GM18517 (cell line): ENCODE data around the gene CREG1.

Source experiments
- ATAC-seq: cut with Tn5 transposase; IDR thresholded peaks from one replicate; pipeline ENCODE4 v1.9.1; 2021; ENCODE audit warnings: mild to moderate bottlenecking, moderate library complexity; ENCODE audit not compliant: unreplicated experiment

The CREG1 gene

DNA sequence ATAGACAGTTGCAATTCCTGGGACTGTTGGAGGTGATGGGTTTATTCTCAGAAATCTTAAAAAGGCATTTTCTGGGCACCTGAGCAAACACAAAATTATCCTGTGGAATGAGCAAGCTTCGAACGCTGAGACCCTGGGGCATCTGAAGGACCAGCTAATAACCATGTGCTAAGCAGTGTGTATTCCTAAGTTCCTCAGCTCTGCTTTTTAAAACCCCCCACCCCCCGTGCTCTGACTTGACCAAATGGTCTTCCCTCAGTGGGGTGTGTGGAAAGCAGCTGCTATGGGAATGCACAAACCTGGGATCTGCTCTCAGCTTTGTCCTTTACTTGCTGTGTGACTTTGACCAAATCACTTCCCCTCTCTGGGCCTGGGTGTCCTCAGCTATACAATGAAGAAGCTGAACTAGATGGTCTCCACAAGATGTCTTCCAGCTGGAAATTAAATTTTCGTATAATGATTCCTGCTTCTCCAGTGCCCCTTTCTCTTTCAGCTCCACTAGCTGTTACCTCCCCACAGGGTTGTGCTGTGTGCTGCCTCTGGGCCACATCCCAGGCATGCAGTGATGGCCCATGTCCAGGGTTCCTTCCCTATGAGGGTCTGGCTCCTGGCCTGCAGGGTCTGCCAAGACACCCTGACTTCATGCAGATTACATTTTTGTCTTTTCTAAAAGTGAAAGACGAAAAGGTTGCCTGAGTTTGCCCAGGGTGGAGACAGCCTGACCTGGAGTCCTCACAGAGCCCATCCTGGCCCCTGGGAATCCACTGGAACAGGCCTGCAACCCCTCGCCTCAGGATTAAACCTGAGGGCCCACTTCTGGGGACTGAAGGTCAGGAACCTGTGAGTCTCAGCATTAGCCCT lies 20.4 kb downstream of the CREG1 start:
- no peak for ATAC-seq

DNA sequence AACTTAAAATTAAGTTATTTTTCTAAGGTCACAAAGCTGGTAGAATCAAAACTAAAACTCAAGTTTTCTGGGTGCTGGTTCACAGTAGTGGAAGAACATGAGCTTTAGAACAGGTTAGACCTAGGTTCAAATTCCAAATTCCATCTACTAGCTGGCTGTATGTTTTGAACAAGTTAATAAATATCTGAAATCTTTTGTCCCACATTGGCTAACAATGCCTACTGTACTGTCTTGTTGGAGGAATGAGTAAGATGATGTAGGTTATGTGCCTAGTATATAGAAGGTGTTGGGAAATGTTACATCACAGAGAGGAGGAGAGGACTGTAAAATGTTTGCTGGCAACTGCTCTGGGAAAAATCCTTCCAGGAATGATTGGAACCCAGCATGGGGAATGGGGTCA lies 21.2 kb downstream of the CREG1 start:
- ATAC-seq: no peak

DNA sequence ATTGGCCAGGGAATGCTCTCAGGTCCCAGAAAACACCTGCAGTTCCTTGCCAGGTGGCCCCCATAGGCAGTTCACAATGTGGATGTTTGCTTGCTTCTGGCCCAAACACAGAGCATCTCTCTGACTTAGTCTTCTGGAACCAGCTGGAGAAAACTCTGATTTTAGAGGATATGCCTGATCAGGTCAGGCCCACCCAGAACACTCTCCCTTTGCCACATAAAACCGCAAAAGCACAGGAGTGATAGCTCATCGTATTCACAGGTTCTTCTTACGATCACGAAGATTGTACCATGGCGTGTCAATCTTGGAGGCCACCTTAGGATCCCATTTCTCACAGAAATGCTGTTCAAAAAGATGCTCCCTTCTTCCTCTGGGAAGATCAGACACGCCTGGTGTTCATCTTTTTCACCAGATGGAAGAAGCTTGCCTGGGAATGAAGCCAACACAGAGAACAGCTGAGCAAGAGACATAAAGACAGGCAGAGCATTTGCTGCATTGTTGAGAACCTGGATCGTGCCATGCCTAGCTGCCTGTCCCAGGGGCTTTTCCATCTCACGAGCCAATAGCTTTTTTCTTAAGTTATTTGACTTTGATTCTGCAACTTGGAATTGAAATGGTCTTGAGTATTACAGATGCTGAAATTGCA lies 23.6 kb downstream of the CREG1 start:
- ATAC-seq: no peak

DNA sequence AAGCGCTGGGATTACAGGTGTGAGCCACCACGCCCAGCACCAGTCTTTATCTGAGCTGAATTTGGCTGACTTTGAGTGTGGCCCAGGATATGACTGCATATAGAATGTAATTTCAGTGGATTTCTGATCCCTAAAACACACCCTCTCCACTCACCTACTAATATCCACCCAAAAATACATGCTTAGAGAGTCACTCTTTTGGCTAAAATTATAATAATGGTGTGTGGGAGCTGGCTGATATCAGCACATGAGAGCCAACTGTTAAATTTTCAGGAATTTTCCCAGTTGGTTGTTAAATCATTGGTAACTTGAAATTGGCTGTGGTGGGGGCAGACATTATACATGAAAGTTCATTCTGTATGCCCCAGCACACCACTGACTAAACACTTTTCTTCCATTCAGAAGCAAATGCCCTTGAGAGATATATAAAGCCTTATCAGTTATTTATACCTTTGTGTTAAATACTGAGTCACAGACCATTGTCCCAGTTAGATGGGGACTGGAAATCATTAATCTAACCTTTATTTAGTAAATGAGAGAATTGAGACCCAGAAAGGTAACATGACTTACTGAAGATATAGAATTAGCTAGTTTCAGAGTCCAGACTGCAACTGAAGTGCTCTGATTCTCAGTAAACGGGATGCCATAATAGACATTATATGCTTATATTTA lies 25.4 kb downstream of the CREG1 start:
- no peak for ATAC-seq

DNA sequence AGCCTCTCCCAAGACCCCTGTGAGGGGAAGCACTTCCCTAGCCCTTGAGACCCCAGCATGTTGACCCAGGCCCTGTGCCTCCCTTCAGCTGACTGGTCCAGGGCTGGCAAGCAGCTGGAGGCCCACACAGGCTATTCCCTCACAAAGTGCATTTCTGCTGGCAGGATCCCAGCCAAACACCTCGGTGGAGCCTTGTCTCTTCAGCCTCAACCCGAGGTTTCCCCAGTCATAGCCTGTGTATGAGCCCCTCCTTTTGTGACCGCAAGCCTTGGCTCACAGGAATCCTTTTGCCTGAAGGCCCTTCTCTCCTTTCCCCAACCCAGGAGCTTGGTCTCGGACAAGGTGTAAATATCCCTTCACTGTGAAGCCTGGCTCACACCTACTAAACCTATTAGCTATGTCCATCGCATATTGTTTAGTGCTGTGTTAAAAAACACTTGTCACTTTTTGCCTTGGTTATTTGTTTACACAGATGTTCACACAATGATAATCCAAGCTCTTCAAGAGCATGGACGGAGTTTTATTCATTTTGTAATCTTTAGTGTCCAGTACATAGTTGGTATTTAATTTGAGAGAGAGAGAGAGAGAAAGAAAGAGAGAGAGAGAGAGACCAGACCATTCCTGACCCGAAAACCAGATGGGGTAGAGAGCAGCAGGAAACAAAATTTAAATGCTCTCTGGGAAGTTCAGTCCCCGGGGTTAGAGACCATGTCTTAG lies 26.7 kb downstream of the CREG1 start:
- no peak for ATAC-seq

GRCh38 chr1:167524651-167525050 lies 28.9 kb downstream of the CREG1 start:
- no peak for ATAC-seq

DNA sequence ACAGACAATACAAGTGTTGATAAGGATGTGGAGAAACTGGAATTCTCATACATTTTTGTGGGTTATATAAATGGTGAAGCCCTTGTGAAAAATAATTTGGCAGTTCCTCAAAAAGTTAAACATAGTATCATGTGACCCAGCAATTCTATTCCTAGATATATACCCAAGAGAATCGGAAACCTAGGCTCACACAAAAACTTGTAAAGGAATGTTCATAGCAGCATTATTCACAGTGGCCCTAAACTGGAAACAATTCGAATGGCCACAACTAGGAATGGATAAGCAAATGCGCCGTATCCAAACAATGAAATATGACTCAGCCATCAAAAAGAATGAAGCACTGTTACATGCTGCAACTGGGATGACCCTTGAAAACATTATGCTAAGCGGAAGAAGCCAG lies 31.3 kb downstream of the CREG1 start:
- no peak for ATAC-seq

DNA sequence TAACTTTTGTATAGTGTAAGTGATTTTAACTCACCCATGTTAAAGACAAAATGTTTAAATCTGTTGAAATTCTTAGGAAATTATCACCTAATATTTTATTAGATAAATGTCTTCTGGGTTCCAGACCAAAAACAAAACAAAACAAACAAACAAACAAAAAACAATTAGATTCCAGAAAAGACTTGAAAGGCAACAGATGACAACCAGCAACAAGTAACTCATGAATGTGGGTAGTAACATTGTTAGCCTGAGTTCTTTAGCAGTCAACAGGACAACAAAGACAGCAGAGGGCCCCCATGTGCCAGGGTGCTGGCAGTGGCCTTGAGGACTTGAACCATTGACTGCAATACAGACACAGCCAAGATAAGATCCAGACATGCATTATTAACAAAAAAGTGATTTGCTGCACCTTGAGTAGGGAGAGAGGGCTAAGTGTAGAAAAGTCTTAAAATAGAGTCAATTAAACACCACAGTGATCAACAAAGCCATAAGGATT lies 32.8 kb downstream of the CREG1 start:
- no peak for ATAC-seq

DNA sequence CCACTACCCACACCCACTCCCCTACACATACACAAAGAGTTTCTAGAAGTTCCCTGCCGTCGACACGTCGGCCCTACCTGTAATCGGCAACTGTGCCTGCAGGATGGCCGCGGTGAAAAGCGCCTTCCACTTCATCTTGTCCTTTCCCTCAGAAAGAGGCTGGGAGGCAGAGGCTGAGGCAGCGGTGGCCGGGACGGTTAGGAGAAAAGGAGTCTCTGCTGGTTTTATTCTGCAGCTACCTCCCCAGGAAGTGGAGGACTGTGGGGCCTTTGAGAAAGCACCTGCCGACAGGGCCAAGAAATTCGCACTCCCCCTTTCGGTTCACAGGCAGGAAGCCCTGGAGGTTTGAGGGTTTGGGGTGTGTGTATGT lies 35.2 kb downstream of the CREG1 start, which contains the start of gene CD247:
TSS of gene CD247 (minus strand) at position 199 of the 370 bp plus-strand sequence. CDS start at position 135, 64 bp downstream.
- no peak for ATAC-seq

GRCh38 chr1:167517535-167518330 lies 35.8 kb downstream of the CREG1 start:
- no peak for ATAC-seq

GRCh38 chr1:167516404-167517388 lies 36.9 kb downstream of the CREG1 start:
- ATAC-seq: no peak

DNA sequence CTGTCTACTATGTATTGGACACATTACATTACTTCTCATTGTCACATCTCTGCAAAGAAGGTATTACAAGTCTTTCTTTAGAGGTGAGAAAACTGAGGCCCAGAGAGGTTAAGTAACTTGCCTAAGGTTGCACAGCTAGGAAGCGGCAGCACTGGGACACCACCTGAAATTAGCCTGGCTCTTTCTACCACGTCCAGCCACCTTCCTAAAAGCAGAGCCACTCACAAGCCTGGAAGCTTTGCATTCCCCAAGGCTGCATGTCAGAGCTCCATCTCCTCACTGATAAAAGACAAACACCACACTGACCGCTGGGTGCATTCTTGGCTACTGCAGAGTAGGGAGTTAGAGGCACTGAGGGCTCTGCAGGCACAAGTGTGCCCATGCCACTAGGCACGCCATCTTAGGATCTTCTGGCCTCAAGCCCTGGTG lies 37.7 kb downstream of the CREG1 start:
- no peak for ATAC-seq

- ATAC-seq: no peak
These were observed 38.1 kb downstream of the CREG1 start for GRCh38 chr1:167515461-167515860.

GRCh38 chr1:167514288-167514687 lies 39.3 kb downstream of the CREG1 start:
- ATAC-seq: no peak

- ATAC-seq: no peak
These were observed 41.4 kb downstream of the CREG1 start for GRCh38 chr1:167512046-167512654.

GRCh38 chr1:167511374-167511986 lies 42.1 kb downstream of the CREG1 start:
- ATAC-seq: no peak

DNA sequence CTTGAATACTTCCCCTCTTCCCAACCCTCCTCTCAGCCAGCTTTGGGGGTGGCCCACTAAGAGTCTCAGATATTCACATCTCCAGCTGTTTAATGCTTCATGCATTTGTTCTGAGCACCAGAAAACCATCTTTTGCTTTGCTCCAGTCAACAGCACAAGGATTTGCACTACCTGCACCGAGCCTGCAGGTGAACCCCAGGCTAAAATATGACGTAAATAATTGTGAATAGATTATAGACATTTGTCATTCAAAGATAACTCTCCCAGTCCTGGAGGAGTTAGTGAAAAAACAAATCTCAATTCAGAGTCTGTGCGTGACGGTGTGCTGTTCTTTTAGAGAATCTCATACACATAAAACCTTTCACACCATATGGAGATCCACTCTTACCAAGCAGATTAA lies 42.7 kb downstream of the CREG1 start:
- no peak for ATAC-seq

DNA sequence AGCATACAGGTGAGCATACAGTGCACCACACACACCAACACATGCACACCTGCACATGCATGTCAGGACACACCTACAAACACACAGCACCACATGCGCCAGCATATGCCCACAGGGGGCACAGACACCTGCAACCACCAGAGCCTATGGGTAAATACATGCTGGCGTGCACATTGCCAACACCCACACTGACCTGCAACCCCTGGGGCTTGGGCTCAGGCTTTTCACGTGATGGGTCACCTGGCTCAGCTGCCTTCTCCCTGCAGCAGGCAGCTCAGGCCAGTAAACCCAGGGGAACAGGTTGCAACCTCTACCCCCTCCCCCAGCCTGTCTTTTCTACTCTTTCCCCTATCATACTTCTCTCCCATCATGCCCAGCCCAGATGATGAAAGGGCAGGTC lies 43.3 kb downstream of the CREG1 start:
- ATAC-seq: no peak
